Transverse colon (tissue), 3 donors: ENCODE data around the gene CAMK1.

Experiments used
- EP300 ChIP-seq: sonication (generic); formaldehyde crosslinking; IDR thresholded peaks from one replicate; pipeline ENCODE4 v1.6.1; 2017; ENCODE audit warnings: antibody characterized with exemption, low read depth
- POLR2A ChIP-seq: fragments of 450-650 bp; IDR thresholded peaks from one replicate; pipeline ENCODE4 v1.6.1; 2016; ENCODE audit warnings: antibody characterized with exemption, mild to moderate bottlenecking, moderate library complexity
- TF ChIP-seq, protein P1 (sequence below), 5 experiments: fragments of 200-600 bp in 3 of 5; fragments of 450-650 bp in 2 of 5; sonication (generic) in 3 of 5; IDR thresholded peaks; 1 replicate in 2 of 5; 2 replicates in 3 of 5; pipeline ENCODE4 v1.5.1; 2016 to 2017; ENCODE audit warnings: antibody characterized with exemption in 5 of 5, inconsistent platforms in 3 of 5, mild to moderate bottlenecking in 2 of 5, moderate library complexity in 1 of 5

DNA sequence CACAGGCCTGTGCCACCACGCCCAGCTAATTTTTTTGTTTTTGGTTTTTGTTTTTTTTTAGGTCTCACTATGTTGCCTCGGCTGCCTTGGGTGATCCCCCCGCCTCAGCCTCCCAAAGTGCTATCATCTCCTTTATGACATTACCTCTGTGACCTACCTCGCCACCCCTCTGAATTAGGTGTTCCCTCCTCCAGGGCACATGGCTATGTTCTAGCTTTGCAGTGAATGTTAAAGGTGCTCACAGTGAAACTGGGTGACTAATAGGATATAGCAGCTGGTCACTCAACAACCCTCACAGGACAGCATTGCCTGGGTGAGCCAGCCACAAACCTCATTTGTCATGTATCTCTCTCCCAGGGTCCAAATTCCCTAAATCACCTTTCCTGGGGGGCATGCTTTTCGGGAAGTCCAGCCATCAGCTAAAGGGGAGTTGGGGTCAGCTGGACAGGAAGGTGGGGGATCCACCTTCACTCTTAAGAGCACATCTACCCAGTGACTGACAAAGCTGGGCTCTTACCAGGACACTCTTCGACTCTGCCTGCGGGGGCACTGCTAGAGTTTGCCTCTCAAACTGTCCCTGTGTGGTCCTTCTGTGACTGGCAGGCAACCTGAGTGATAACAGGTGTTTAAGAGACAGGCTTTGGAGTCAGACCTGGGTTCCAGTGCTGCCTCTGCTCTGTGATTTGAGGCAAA, 38.7 kb upstream of the CAMK1 start:
- TF ChIP-seq, protein P1, sequence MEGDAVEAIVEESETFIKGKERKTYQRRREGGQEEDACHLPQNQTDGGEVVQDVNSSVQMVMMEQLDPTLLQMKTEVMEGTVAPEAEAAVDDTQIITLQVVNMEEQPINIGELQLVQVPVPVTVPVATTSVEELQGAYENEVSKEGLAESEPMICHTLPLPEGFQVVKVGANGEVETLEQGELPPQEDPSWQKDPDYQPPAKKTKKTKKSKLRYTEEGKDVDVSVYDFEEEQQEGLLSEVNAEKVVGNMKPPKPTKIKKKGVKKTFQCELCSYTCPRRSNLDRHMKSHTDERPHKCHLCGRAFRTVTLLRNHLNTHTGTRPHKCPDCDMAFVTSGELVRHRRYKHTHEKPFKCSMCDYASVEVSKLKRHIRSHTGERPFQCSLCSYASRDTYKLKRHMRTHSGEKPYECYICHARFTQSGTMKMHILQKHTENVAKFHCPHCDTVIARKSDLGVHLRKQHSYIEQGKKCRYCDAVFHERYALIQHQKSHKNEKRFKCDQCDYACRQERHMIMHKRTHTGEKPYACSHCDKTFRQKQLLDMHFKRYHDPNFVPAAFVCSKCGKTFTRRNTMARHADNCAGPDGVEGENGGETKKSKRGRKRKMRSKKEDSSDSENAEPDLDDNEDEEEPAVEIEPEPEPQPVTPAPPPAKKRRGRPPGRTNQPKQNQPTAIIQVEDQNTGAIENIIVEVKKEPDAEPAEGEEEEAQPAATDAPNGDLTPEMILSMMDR (IDR thresholded peaks at IDR 0.05), result peak in 3 of 5 experiments; percentile 6 to 26 (median 10)
- TF ChIP-seq POLR2A, result no peak
- no peak for TF ChIP-seq EP300
